Measurements from ENCODE around the gene FLT3.

DNA sequence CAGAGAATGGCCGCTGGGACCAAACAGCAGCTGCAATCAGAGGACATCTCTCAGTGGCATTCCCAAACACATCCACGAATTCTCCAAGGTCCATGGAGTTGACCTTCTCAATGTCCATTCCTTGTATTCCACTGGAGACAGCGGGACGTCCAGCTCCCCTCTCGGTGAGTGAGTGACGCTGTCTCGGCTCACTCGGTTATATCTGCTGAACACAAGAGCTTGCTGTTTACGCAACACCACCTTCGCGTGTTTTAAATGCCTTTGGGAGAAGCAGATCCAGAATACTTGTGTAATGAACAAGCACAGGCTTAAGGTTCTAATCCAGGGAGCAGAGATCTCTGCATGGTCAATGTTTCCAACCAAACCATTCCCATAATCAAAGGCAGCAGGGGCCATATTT is 111.9 kb downstream of the FLT3 start, which contains the start of gene URAD:
- TF ChIP-seq ZC3H4 (CRISPR knock-in tag; IDR thresholded peaks at IDR 0.05; ENCODE audit: borderline replicate concordance) (no peak), MTA3 (IDR thresholded peaks at IDR 0.05; ENCODE audit: borderline replicate concordance) (no peak), E2F1 (CRISPR knock-in tag; IDR thresholded peaks at IDR 0.05) (no peak), ATF2 (CRISPR knock-in tag; IDR thresholded peaks at IDR 0.05) (no peak)
- TF ChIP-seq, protein P1, sequence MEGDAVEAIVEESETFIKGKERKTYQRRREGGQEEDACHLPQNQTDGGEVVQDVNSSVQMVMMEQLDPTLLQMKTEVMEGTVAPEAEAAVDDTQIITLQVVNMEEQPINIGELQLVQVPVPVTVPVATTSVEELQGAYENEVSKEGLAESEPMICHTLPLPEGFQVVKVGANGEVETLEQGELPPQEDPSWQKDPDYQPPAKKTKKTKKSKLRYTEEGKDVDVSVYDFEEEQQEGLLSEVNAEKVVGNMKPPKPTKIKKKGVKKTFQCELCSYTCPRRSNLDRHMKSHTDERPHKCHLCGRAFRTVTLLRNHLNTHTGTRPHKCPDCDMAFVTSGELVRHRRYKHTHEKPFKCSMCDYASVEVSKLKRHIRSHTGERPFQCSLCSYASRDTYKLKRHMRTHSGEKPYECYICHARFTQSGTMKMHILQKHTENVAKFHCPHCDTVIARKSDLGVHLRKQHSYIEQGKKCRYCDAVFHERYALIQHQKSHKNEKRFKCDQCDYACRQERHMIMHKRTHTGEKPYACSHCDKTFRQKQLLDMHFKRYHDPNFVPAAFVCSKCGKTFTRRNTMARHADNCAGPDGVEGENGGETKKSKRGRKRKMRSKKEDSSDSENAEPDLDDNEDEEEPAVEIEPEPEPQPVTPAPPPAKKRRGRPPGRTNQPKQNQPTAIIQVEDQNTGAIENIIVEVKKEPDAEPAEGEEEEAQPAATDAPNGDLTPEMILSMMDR (IDR thresholded peaks at IDR 0.05 in 2 of 3, conservative IDR thresholded peaks at IDR 0.05 in 1 of 3; ENCODE audit: insufficient read depth in 2 of 3, low read depth in 1 of 3, low read length in 3 of 3), result no peak

Measured in K562 (cell line).